GM19193 (cell line): ENCODE measurements around the gene NTF4.
A peak's percentile ranks its signal among the peaks of the same experiment; 100 is the strongest.

ENCODE experiments used
- POLR2A ChIP-seq: IDR thresholded peaks from 4 replicates; pipeline ENCODE4 v1.6.1; 2011; ENCODE audit not compliant: insufficient read depth, insufficient read length; ENCODE audit errors: extremely low read depth

The NTF4 gene

GRCh38 chr19:49064768-49065611 is at the start of gene NTF4:
NTF4 (minus strand) TSS chr19:49064818; CDS start chr19:49061997, 2,821 bp downstream.
- no peak for TF ChIP-seq POLR2A

DNA sequence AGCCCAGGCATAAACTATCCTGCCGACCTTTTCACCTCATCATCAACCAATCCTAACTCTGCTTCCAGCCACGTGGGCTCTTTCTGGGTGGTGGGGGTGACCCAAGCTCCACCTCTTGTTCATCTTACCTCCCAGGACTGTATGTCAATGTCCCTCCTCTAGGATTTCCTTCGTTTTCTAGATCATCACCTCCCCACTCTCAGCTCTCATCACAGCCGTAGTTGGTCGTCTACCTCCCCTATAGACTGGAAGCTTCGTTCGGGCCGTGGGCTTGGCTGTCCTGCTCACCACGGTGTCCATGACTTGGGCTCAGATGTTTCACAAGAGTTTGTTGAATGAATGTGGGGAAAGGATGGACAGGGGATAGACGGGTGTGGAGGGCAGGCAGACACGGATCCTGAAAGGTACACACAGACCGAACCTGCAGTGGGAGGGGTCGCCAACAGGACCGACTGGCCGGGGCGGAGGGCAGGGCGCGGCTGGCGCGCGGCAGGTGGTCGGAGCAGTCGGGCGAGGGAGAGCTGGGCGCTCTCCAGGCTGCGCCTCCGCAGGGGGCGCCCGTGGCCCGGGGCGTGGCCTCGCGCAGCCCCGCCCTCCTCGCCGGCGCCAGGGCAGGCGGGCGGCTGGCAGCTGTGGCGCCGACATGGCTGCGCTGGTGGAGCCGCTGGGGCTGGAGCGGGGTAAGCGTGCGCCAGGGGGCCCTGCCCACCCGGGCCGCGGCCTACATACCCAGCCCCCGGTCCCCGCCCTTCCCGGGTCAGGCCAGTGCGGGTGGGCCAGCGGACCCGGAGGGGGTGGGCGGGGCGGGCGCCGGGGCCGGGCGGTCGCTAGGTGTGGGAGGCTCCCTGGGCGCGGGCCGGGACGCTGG is 49.4 kb upstream of the NTF4 start, which contains the start of gene LIN7B:
LIN7B (plus strand) TSS at position 609 of the 868 bp plus-strand sequence; CDS start at position 644, 35 bp downstream.
- TF ChIP-seq POLR2A = peak; percentile 23

- TF ChIP-seq POLR2A = no peak
These were observed 46.8 kb upstream of the NTF4 start for GRCh38 chr19:49111218-49111998.

- TF ChIP-seq POLR2A = no peak
These were observed 45.9 kb upstream of the NTF4 start for GRCh38 chr19:49110567-49110966.

DNA sequence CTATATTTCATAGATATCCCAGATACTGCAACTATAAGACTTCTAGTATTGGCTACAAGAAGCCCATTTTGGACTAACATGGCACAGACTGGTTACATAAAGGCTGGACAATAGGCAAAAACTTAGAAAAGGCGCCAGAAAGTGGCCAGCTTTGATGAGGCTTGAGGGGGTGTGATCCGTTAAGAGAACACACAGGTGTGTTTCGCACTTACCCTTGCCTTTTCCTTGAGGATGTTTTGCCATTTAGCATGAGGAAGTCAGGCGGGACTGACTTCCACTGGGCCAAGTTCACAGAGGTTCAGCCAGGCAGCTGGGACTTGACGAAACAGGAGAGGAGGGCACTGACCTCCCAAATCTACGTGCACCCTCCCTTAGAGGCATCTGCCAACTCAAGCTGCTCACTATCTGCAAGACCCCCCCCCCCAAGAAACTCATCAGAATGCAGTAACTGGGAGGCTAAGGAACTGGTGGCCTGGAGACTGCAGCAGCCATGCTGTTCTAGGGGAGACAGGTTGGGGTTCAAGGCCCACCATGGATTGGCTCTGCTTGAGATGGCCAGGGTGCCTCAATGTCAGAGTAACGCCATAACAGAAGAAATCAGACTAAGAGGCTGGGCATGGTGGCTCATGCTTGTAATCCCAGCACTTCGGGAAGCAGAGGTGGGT is 45.1 kb upstream of the NTF4 start:
- peak; percentile 6 for TF ChIP-seq POLR2A

DNA sequence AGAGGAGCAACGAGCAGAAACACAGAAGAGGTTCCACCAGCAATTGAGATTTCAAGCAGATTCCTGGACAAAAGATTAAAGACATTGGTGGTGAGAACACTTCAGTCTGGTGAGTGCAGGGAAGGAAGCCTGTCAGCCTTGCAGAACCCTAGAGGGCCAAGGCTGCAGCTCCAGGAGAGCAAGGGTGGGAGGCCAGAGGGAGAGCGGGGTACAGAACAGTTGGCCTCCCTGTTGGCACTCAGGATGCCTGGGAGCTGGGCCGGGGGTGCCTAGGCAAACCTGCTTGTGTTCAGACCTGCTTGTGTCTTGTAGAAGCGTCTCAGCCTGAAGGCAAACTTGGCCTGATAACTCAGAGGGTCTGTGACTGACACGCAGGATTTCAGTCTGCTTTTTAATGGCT is 44.4 kb upstream of the NTF4 start:
- TF ChIP-seq POLR2A = peak; percentile 5

- TF ChIP-seq POLR2A = no peak
These were observed 43.2 kb upstream of the NTF4 start for GRCh38 chr19:49107625-49108459.

DNA sequence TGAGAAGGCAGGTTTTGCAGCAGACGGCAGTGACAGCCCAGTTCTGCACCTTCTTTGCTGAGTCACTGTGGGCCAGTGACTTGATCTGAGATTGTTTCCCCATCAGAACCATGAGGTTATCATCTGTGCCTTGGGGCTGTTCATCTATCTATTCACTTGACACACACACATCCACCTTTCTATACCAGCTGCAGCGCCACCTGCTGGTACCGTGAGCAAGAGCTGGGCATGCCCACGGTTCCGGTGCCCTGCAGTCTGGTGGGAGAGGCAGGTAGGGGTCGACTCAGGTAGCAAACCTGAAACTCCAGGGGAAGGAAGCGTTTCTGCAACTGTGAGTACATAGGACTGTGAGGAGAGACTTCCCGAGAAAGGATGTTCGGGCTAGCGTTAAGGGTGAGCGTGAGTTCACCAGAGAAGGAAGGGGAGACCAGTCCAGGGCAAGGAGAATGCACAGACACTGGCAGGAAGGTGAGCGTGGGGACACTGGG is 42.1 kb upstream of the NTF4 start:
- no peak for TF ChIP-seq POLR2A

DNA sequence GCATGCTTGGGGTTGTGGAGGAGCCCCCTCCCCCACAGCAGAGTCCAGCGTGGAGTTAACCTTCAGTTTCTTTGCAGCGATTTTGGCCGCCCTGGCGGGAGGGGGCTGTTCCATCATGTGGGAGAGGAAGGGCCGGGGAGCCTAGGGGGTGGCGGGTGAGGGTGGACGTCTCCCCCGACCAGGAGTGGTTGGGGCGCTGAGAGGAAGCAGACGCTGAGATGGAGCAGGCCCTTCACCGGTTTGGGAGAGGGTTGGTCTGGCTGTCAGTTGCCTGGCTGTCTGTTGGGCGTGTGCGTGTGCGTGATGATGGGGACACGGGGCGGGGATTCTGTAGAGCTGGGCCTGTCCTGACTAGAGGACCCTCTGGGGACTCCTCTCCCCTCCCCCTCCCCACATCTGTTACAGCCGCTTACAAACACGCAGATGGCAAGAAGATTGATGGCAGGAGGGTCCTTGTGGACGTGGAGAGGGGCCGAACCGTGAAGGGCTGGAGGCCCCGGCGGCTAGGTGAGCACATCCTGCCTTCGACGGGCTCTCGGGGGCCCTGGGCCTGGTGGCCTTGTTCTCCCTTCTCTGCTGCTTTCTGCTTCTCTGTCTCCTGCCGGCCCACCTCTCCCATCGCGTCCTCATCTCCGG is 39.7 kb upstream of the NTF4 start:
- TF ChIP-seq POLR2A = no peak

DNA sequence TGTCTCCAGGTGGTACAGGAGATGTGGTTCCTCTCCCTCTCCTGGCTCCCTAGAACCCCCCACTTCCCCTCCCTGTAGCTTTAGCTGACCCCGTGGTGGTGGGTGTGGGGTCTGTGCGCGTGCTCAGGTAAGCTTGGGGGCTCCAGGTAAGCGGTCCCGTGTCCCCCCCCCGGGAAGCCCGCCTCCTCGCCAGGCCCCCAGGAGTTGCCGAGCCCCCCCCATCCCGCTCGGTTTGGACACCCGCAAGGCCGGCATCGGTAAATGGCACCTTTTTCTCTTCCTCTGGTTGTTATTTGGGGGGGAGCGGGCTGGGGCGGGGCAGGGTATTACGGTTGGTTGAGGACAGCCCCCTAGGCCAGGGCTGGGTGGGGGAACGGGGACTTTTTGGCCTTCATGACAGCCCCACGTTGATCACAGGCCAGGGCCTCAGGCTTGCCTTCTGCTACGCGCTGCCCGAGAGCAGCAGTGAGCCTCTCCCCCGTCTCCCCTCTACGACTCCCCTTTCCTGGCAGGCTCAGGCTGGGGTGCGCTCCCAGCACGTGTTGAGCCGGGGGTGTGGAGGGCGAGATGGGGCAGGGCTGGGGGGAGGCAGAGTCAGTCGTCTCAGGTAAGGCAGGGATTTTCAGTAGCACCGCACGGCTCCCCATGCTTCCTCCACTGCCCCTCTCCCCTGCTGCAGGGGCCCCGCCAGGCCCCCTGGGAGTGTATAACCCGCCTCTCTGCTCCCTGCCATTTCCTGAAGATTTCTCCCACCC is 38.9 kb upstream of the NTF4 start:
- TF ChIP-seq POLR2A = no peak

DNA sequence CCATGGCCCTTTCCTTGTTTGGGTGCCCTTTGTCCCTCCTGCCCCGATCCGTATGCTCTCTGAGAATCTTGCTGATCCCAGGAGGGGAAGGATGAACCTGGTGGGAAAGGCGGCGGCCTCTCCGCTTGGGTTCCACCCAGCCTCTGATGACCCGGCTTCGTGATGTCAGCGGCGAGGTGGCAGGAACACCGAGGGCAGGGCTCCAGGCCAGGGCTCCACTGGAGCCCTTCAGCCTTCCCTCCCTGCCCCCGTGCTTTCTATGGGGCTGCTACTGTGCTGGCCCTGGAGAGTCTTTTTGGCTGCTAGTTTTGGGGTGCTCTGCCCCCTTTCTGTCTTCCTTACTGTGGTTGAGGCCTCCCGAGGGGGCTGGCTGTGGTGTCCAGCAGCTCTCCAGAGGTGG is 37.7 kb upstream of the NTF4 start:
- no peak for TF ChIP-seq POLR2A

GRCh38 chr19:49101160-49101559 is 36.5 kb upstream of the NTF4 start:
- no peak for TF ChIP-seq POLR2A
